H1 (cell line): ENCODE results near the gene FBXW5. TPM values are rescaled to one million over a fixed set of nuclear protein-coding genes. Genes with fewer than 3 reads are reported as not detected.

Source experiments
- CTCF ChIA-PET: fragments of 300-600 bp; sonication (Branson Sonifier 250); formaldehyde crosslinking; loops from one replicate; lab custom pipeline; 2021; ENCODE audit not compliant: partially characterized antibody; lab: Charles Lee
- POLR2A ChIA-PET: fragments of 300-600 bp; sonication (Branson Sonifier 250); formaldehyde crosslinking; loops from one replicate; lab custom pipeline; 2021; ENCODE audit warnings: inconsistent platforms; ENCODE audit not compliant: partially characterized antibody; lab: Charles Lee
- DNase-seq, 2 experiments: peaks; one replicate each; pipeline versions ENCODE4 v3.0.0 to v3.0.0-alpha.2; 2010 to 2022; ENCODE audit warnings: low spot score in 2 of 2, low read depth in 1 of 2, mixed read lengths in 1 of 2
- FAIRE-seq: peaks from 2 replicates; lab custom pipeline; 2011; peaks lifted over from hg19 to GRCh38; lab: Jason Lieb, UNC
- H2AFZ ChIP-seq: 2 replicates; pipeline ENCODE4 v1.8.1; 2012; ENCODE audit warnings: low read length, inconsistent platforms
- H2AK5ac ChIP-seq: 2 replicates; pipeline ENCODE4 v1.6.1; 2013; ENCODE audit warnings: low read depth, low read length
- H2BK120ac ChIP-seq: replicated peaks from 2 replicates; pipeline ENCODE3; 2013; ENCODE audit warnings: low read depth, low read length, inconsistent platforms
- H2BK12ac ChIP-seq: 2 replicates; pipeline ENCODE4 v1.6.1; 2013; ENCODE audit warnings: low read depth, low read length
- H2BK15ac ChIP-seq: 2 replicates; pipeline ENCODE4 v1.6.1; 2013; ENCODE audit warnings: low read length
- H2BK20ac ChIP-seq: 2 replicates; pipeline ENCODE4 v1.6.1; 2013; ENCODE audit warnings: low read length
- H2BK5ac ChIP-seq: 2 replicates; pipeline ENCODE4 v1.6.1; 2013; ENCODE audit warnings: low read depth, low read length
- H3K14ac ChIP-seq: 2 replicates; pipeline ENCODE4 v1.6.1; 2013; ENCODE audit warnings: inconsistent platforms; ENCODE audit not compliant: insufficient read length
- H3K18ac ChIP-seq: 2 replicates; pipeline ENCODE4 v1.6.1; 2013; ENCODE audit warnings: low read length; ENCODE audit errors: extremely low read depth
- H3K23ac ChIP-seq: 2 replicates; pipeline ENCODE4 v1.6.1; 2013; ENCODE audit warnings: inconsistent platforms; ENCODE audit not compliant: insufficient read length
- H3K23me2 ChIP-seq: 2 replicates; pipeline ENCODE4 v1.6.1; 2013; ENCODE audit warnings: low read depth, low read length
- H3K27ac ChIP-seq: 2 replicates; pipeline ENCODE4 v1.6.1; 2011; ENCODE audit warnings: low read depth, low read length, inconsistent platforms
- H3K27me3 ChIP-seq, 4 experiments: replicated peaks in 1 of 4; 1 replicate in 1 of 4; 2 replicates in 3 of 4; pipeline versions ENCODE4 v1.6.1 to v1.8.1; 2011 to 2013; ENCODE audit warnings: low read length in 3 of 4, mild to moderate bottlenecking in 3 of 4, inconsistent platforms in 2 of 4, mixed read lengths in 2 of 4, moderate library complexity in 1 of 4; ENCODE audit not compliant: control insufficient read depth in 3 of 4, insufficient read depth in 3 of 4; ENCODE audit errors: extremely low read depth in 1 of 4
- H3K36me3 ChIP-seq, 4 experiments: 2 replicates each; pipeline versions ENCODE4 v1.6.1 to v1.8.1; 2011 to 2013; ENCODE audit warnings: mild to moderate bottlenecking in 4 of 4, low read length in 3 of 4, moderate library complexity in 2 of 4, control low read depth in 1 of 4, inconsistent platforms in 1 of 4; ENCODE audit not compliant: insufficient read depth in 4 of 4, control insufficient read depth in 2 of 4
- H3K4ac ChIP-seq: replicated peaks from 2 replicates; pipeline ENCODE3; 2013; ENCODE audit warnings: low read length, low read depth, mixed read lengths, inconsistent platforms; ENCODE audit not compliant: insufficient read length
- H3K4me1 ChIP-seq, 4 experiments: replicated peaks in 1 of 4; 1 replicate in 1 of 4; 2 replicates in 3 of 4; pipeline versions ENCODE4 v1.6.1 to v1.8.1; 2011 to 2013; ENCODE audit warnings: low read length in 3 of 4, inconsistent platforms in 2 of 4, mixed read lengths in 1 of 4; ENCODE audit not compliant: insufficient read depth in 4 of 4, control insufficient read depth in 3 of 4
- H3K4me2 ChIP-seq, 2 experiments: 2 replicates each; pipeline versions ENCODE4 v1.6.1 to v1.8.1; 2011 to 2013; ENCODE audit warnings: low read depth in 2 of 2, low read length in 2 of 2, control low read depth in 1 of 2, inconsistent platforms in 1 of 2, mild to moderate bottlenecking in 1 of 2; ENCODE audit not compliant: insufficient read depth in 1 of 2
- H3K4me3 ChIP-seq, 4 experiments: fragments of 200-600, 300-600 bp in 1 of 4; sonication (generic), shearing (Covaris generic), sonication (Bioruptor Twin) in 1 of 4; 2 replicates each; pipeline versions ENCODE4 v1.5.1 to v1.8.1; 2011 to 2016; ENCODE audit warnings: low read length in 4 of 4, low read depth in 3 of 4, control low read depth in 2 of 4, inconsistent platforms in 2 of 4, mild to moderate bottlenecking in 2 of 4, mixed read lengths in 1 of 4, moderate library complexity in 1 of 4; ENCODE audit not compliant: insufficient read depth in 2 of 4; ENCODE audit errors: extremely low read depth in 1 of 4
- H3K56ac ChIP-seq: replicated peaks from 2 replicates; pipeline ENCODE3; 2013; ENCODE audit warnings: low read depth, mild to moderate bottlenecking, mixed read lengths, low read length, inconsistent platforms; ENCODE audit not compliant: insufficient read length
- H3K79me1 ChIP-seq: 2 replicates; pipeline ENCODE4 v1.6.1; 2013; ENCODE audit warnings: low read depth, low read length, control low read depth
- H3K79me2 ChIP-seq, 2 experiments: 2 replicates each; pipeline versions ENCODE4 v1.6.1 to v1.8.1; 2012 to 2013; ENCODE audit warnings: low read length in 2 of 2, mild to moderate bottlenecking in 2 of 2, inconsistent platforms in 1 of 2; ENCODE audit not compliant: insufficient read depth in 2 of 2, control insufficient read depth in 1 of 2
- H3K9ac ChIP-seq, 4 experiments: replicated peaks in 1 of 4; 1 replicate in 1 of 4; 2 replicates in 3 of 4; pipeline versions ENCODE4 v1.6.1 to v1.8.1; 2011 to 2013; ENCODE audit warnings: low read depth in 3 of 4, low read length in 3 of 4, control low read depth in 2 of 4, mild to moderate bottlenecking in 2 of 4, moderate library complexity in 2 of 4, inconsistent platforms in 1 of 4; ENCODE audit errors: extremely low read depth in 1 of 4
- H3K9me3 ChIP-seq, 2 experiments: 2 replicates each; pipeline versions ENCODE4 v1.6.1 to v1.8.1; 2012 to 2013; ENCODE audit warnings: mild to moderate bottlenecking in 2 of 2, moderate library complexity in 2 of 2, control low read depth in 1 of 2, inconsistent platforms in 1 of 2, low read depth in 1 of 2, low read length in 1 of 2, mixed read lengths in 1 of 2; ENCODE audit not compliant: insufficient read depth in 2 of 2
- H4K20me1 ChIP-seq, 2 experiments: replicated peaks in 1 of 2; 2 replicates each; pipeline versions ENCODE3 to v1.8.1; 2011 to 2013; ENCODE audit warnings: inconsistent platforms in 2 of 2, low read length in 2 of 2, mild to moderate bottlenecking in 1 of 2; ENCODE audit not compliant: insufficient read depth in 2 of 2, control insufficient read depth in 1 of 2
- H4K5ac ChIP-seq: 2 replicates; pipeline ENCODE4 v1.6.1; 2013; ENCODE audit warnings: low read length, low read depth, mixed read lengths, inconsistent platforms; ENCODE audit not compliant: insufficient read length
- H4K8ac ChIP-seq: 2 replicates; pipeline ENCODE4 v1.8.0; 2013; ENCODE audit warnings: mild to moderate bottlenecking, moderate library complexity, low read length, inconsistent platforms; ENCODE audit not compliant: insufficient read depth; ENCODE audit errors: extremely low read depth
- H4K91ac ChIP-seq: replicated peaks from 2 replicates; pipeline ENCODE3; 2013; ENCODE audit warnings: low read length, mixed read lengths, inconsistent platforms; ENCODE audit not compliant: insufficient read length
- BACH1 ChIP-seq: IDR thresholded peaks from 2 replicates; pipeline ENCODE4 v1.6.1; 2012; ENCODE audit warnings: low read length, improper control_type of control experiment
- CHD2 ChIP-seq: IDR thresholded peaks from 2 replicates; pipeline ENCODE4 v1.6.1; 2012; ENCODE audit warnings: low read length, improper control_type of control experiment
- CTBP2 ChIP-seq: IDR thresholded peaks from 2 replicates; pipeline ENCODE4 v1.7.0; 2011; ENCODE audit warnings: borderline replicate concordance, mild to moderate bottlenecking, moderate library complexity, mixed read lengths, low read length; ENCODE audit not compliant: insufficient read depth, insufficient read length
- HDAC2 ChIP-seq, 2 experiments: fragments of 300-600 bp in 1 of 2; sonication (generic) in 1 of 2; IDR thresholded peaks; 2 replicates each; pipeline ENCODE4 v1.6.1; 2011 to 2012; ENCODE audit warnings: low read depth in 2 of 2, low read length in 2 of 2, mild to moderate bottlenecking in 2 of 2, moderate library complexity in 2 of 2, borderline replicate concordance in 1 of 2, inconsistent platforms in 1 of 2
- KDM5A ChIP-seq: fragments of 200-600 bp; IDR thresholded peaks from 2 replicates; pipeline ENCODE4 v1.7.1; 2012; ENCODE audit warnings: mild to moderate bottlenecking, low read length, inconsistent platforms, mixed read lengths
- NRF1 ChIP-seq: IDR thresholded peaks from 2 replicates; pipeline ENCODE4 v1.6.1; 2011; ENCODE audit warnings: mild to moderate bottlenecking, low read depth, low read length, improper control_type of control experiment
- SAP30 ChIP-seq: fragments of 300-600 bp; sonication (generic); IDR thresholded peaks from 2 replicates; pipeline ENCODE4 v1.7.1; 2012; ENCODE audit warnings: low read length, moderate library complexity, mild to moderate bottlenecking, inconsistent platforms; ENCODE audit not compliant: insufficient read depth, insufficient replicate concordance
- SIRT6 ChIP-seq: IDR thresholded peaks from one replicate; pipeline ENCODE4 v1.7.1; 2012; ENCODE audit warnings: low read length, inconsistent platforms
- SUZ12 ChIP-seq: fragments of 200-600 bp; sonication (generic); IDR thresholded peaks from 2 replicates; pipeline ENCODE4 v1.6.1; 2012; ENCODE audit warnings: mild to moderate bottlenecking, inconsistent platforms, low read length, moderate library complexity, mixed read lengths
- TAF1 ChIP-seq: IDR thresholded peaks from 2 replicates; pipeline ENCODE4 v1.6.1; 2011; ENCODE audit warnings: mild to moderate bottlenecking, low read depth, low read length
- TEAD4 ChIP-seq: IDR thresholded peaks from 2 replicates; pipeline ENCODE4 v1.6.1; 2012; ENCODE audit warnings: low read depth, low read length, inconsistent platforms, mixed read lengths
- WGBS, 2 experiments: shearing (Covaris generic) in 1 of 2; methylation state at CpG; one replicate each; pipeline versions ENCODE4 v1.1.6 to v1.1.7; 2013 to 2015; ENCODE audit warnings: low lambda C conversion rate in 2 of 2, mixed read lengths in 2 of 2, inconsistent platforms in 1 of 2, low coverage in 1 of 2, missing lambda C conversion rate in 1 of 2; ENCODE audit not compliant: insufficient replicate concordance in 2 of 2, insufficient coverage in 1 of 2, insufficient read length in 1 of 2; ENCODE audit errors: extremely low coverage in 1 of 2, missing lambda C conversion rate in 1 of 2; 5-methylcytosine and 5-hydroxymethylcytosine counted together
- polyA plus RNA-seq, 7 experiments: library from polyadenylated mRNA; depleted of rRNA in 3 of 7; stranded (reverse) in 5 of 7; unstranded in 2 of 7; fragments of >200 nt in 5 of 7; fragments of 200-250 nt in 2 of 7; gene quantifications; 1 replicate in 5 of 7; 2 replicates in 1 of 7; 4 replicates in 1 of 7; pipeline versions ENCODE4 v1.2.1 to v1.2.3, GENCODE V29; 2011 to 2013; ENCODE audit warnings: missing spikeins in 2 of 7, mixed read lengths in 2 of 7
- total RNA-seq: library from RNA; stranded (reverse); fragmentation: NEBNext Ultra II Directional; extraction: Animal tissue kit (Norgen Biotek cat#: 25700); gene quantifications from 2 replicates; pipeline ENCODE4 v1.2.1, GENCODE V29; 2021
- TF ChIP-seq, protein P1 (sequence below): IDR thresholded peaks from 2 replicates; pipeline ENCODE4 v1.6.1; 2012; ENCODE audit warnings: low read length, inconsistent platforms

Gene FBXW5
- total and polyA plus RNA-seq, 2 of the 8 experiments (the other 6 are each of a cell fraction or from before 2014, with no cell fraction given): 49.0 to 71.0 TPM

DNA sequence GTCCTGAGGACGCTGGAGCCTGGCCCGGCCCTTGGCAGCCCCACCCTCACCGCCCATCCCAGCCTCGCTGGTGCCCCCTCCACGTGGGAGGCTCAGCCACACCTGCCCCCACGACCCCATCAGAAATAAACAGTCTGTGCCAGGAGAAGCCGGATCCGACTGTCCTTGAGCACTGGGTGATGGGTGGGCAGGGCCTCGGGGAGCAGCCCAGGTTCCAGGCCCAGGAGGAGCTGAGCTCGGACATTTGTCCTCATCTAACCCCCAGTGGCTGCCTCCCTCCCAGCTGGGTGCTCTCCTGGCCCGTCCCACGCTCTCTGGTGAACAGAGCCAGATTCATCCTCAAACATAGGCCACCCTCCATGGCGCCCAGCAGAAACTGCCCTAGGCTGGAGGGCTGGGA is 28.2 kb upstream of the FBXW5 start:
- Histone ChIP-seq H4K5ac (no peak overlapping the region), H3K23ac (no peak overlapping the region), H3K23me2 (peaks cover 4% of the 10 kb centered on the region; the same call in 1 of the 2 replicates), H3K56ac (no peak overlapping the region), H3K4me1 (peaks cover 0 to 8% (median 3%) of the 10 kb centered on the region in 4 experiments; a peak in 4 of 7 replicates), H2BK5ac (no peak overlapping the region), H3K79me1 (no peaks in the 10 kb centered on the region), H3K9ac (no peak overlapping the region), H2BK15ac (no peak overlapping the region), H4K8ac (0 out of 2 replicates have a peak overlapping the region, but pooled peaks have one; percentile 51), H3K4ac (no peak overlapping the region), H3K79me2 (no peaks in the 10 kb centered on the region), H2AK5ac (no peak overlapping the region), H3K9me3 (no peaks in the 10 kb centered on the region), H3K36me3 (no peaks in the 10 kb centered on the region), H2BK20ac (no peak overlapping the region), H3K27ac (no peak overlapping the region), H2AFZ (no peak overlapping the region), H3K4me2 (no peak overlapping the region), H4K20me1 (peaks cover 0 to 2% of the 10 kb centered on the region in 2 experiments), H4K91ac (no peak overlapping the region), H3K27me3 (peaks cover 0 to 5% (median 2%) of the 10 kb centered on the region in 4 experiments; a peak in 2 of 7 replicates), H3K4me3 (no peak overlapping the region), H3K18ac (no peak overlapping the region), H2BK120ac (no peak overlapping the region), H3K14ac (no peak overlapping the region), H2BK12ac (no peak overlapping the region)
- ChIA-PET POLR2A (no interaction called here), CTCF (interaction anchor here (0.9 to 9.4 kb wide), 5 partner anchors 12 to 63 kb away, joined by 3 to 38 read pairs (median 12); partner anchors contain the start of gene LCN12)
- DNase-seq (no peak), FAIRE-seq (no peak)
- WGBS, 2 experiments: 87% methylated on average over 12 of the region's 13 CpGs; no CpG with 5 or more reads in 1 of the 2 experiments
- TF ChIP-seq, protein P1, sequence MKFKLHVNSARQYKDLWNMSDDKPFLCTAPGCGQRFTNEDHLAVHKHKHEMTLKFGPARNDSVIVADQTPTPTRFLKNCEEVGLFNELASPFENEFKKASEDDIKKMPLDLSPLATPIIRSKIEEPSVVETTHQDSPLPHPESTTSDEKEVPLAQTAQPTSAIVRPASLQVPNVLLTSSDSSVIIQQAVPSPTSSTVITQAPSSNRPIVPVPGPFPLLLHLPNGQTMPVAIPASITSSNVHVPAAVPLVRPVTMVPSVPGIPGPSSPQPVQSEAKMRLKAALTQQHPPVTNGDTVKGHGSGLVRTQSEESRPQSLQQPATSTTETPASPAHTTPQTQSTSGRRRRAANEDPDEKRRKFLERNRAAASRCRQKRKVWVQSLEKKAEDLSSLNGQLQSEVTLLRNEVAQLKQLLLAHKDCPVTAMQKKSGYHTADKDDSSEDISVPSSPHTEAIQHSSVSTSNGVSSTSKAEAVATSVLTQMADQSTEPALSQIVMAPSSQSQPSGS: no peak
- TF ChIP-seq SUZ12: no peak
- no peak for TF ChIP-seq TAF1
- no peak for TF ChIP-seq NRF1
- no peak for TF ChIP-seq KDM5A
- no peak for TF ChIP-seq HDAC2 (IDR thresholded peaks at IDR 0.05; ENCODE audit: borderline replicate concordance in 1 of 2, low read depth in 2 of 2, low read length in 2 of 2)
- TF ChIP-seq SAP30: no peak
- TF ChIP-seq BACH1: no peak
- no peak for TF ChIP-seq TEAD4
- TF ChIP-seq CHD2: no peak
- no peak for TF ChIP-seq SIRT6
- TF ChIP-seq CTBP2: no peak
